ENCODE results near the gene USP46.

The USP46 gene

GRCh38 chr4:52617336-52618020, 41.6 kb downstream of the USP46 start:
- in situ Hi-C loops (cut with HindIII; ENCODE audit: low pct_ligation_motif_present, low sequenced_read_pairs) = no loop called here
- Histone ChIP-seq H3K27me3 (replicated peaks) (no peaks in the 10 kb centered on the region), H3K27ac (no peak overlapping the region), H3K36me3 (replicated peaks) (no peaks in the 10 kb centered on the region), H3K4me3 (ENCODE audit: low read depth, low read length) (no peak overlapping the region)
- no peak for TF ChIP-seq CTCF (IDR thresholded peaks at IDR 0.05; ENCODE audit: low read depth, low read length, missing control alignments)
- no peak for DNase-seq

DNA sequence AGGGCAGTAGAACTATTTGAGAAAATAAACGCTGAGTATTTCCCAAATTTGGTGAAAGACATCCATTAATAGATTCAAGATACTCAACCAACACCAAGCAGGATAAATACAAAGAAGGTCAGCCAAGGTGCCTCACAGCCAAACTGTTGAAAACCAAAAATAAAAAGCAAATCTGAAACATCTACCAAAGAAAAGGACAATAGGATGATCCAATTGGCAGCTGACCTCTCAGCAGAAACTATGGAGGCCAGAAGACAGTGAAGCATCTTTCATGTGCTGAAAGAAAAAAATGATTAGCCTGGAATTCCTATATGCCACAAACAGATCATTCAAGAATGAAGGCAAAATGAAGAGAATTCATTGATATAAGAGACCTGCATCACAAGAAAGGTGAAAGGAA, 44.9 kb downstream of the USP46 start:
- H3K36me3 ChIP-seq (replicated peaks) = peaks cover 5% of the 10 kb centered on the region

DNA sequence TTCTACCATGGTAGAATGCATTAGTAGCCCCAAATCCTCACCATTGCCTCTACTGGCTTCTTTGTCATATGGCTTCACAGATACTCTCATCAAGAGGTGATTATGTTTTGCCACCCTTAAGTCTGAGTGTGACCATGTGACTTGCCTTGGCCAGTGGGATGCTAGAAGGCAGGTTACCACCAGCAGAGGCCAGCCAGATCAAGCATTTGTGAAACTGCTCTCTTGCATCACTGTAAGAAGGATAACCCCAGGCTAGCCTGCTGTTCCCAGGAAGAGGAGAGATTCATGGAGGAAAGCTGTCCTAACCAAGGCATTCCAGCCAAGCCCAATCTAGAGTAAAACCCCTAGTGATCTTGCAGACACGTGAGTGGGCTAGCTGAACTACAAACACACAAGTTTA, 46.8 kb downstream of the USP46 start:
- Histone ChIP-seq H3K4me3 (ENCODE audit: low read depth, low read length) (no peak overlapping the region), H3K27ac (no peak overlapping the region), H3K27me3 (replicated peaks) (no peaks in the 10 kb centered on the region), H3K36me3 (replicated peaks) (peaks cover 5% of the 10 kb centered on the region)
- no peak for TF ChIP-seq CTCF (IDR thresholded peaks at IDR 0.05; ENCODE audit: low read depth, low read length, missing control alignments)
- in situ Hi-C loops (cut with HindIII; ENCODE audit: low pct_ligation_motif_present, low sequenced_read_pairs) = no loop called here
- no peak for DNase-seq

More for the DNA sequence above, 44.9 kb downstream of the USP46 start:
- no peak for DNase-seq
- in situ Hi-C loops (cut with HindIII; ENCODE audit: low pct_ligation_motif_present, low sequenced_read_pairs) = no loop called here
- H3K27ac ChIP-seq = no peak overlapping the region
- TF ChIP-seq CTCF (IDR thresholded peaks at IDR 0.05; ENCODE audit: low read depth, low read length, missing control alignments) = no peak
- no peaks in the 10 kb centered on the region for H3K27me3 ChIP-seq (replicated peaks)
- no peak overlapping the region for H3K4me3 ChIP-seq (ENCODE audit: low read depth, low read length)

GRCh38 chr4:52611030-52611555, 48.0 kb downstream of the USP46 start:
- Histone ChIP-seq H3K4me3 (ENCODE audit: low read depth, low read length) (no peak overlapping the region), H3K27ac (no peak overlapping the region), H3K36me3 (replicated peaks) (peaks cover 5% of the 10 kb centered on the region), H3K27me3 (replicated peaks) (no peaks in the 10 kb centered on the region)
- no peak for DNase-seq
- no peak for TF ChIP-seq CTCF (IDR thresholded peaks at IDR 0.05; ENCODE audit: low read depth, low read length, missing control alignments)
- in situ Hi-C loops (cut with HindIII; ENCODE audit: low pct_ligation_motif_present, low sequenced_read_pairs) = no loop called here

- no peak overlapping the region for H3K27ac ChIP-seq
- no peak for TF ChIP-seq CTCF (IDR thresholded peaks at IDR 0.05; ENCODE audit: low read depth, low read length, missing control alignments)
- no peak overlapping the region for H3K4me3 ChIP-seq (ENCODE audit: low read depth, low read length)
- peaks cover 5% of the 10 kb centered on the region for H3K36me3 ChIP-seq (replicated peaks)
- in situ Hi-C loops (cut with HindIII; ENCODE audit: low pct_ligation_motif_present, low sequenced_read_pairs) = no loop called here
- DNase-seq = no peak
- no peaks in the 10 kb centered on the region for H3K27me3 ChIP-seq (replicated peaks)
Measured at GRCh38 chr4:52606726-52607125, 52.4 kb downstream of the USP46 start.

DNA sequence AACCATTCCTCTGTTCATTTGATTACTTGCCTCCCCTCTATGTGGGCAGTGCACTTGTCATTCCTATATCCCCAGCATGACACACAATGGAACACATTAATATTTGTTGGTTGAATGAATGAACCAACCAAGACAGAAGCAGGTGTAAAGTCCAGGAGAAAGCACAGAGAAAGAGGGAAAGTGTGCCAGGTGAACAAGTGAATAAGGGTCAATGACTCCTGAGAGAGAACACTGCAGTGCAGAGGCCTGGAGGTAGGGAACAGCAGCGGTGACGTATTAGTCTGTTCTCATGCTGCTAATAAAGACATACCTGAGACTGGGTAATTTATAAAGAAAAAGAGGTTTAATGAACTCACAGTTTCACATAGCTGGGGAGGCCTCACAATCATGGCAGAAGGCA, 53.1 kb downstream of the USP46 start:
- in situ Hi-C loops (cut with HindIII; ENCODE audit: low pct_ligation_motif_present, low sequenced_read_pairs) = no loop called here
- Histone ChIP-seq H3K36me3 (replicated peaks) (peaks cover 5% of the 10 kb centered on the region), H3K4me3 (ENCODE audit: low read depth, low read length) (no peak overlapping the region), H3K27me3 (replicated peaks) (no peaks in the 10 kb centered on the region), H3K27ac (no peak overlapping the region)
- no peak for DNase-seq
- no peak for TF ChIP-seq CTCF (IDR thresholded peaks at IDR 0.05; ENCODE audit: low read depth, low read length, missing control alignments)

Data from brain microvascular endothelial cell (primary cell).